Right lung (tissue), 5 donors: ENCODE results near the gene RRP1B. TPM values are rescaled to one million over a fixed set of nuclear protein-coding genes. Genes with fewer than 3 reads are reported as not detected.

Experiments
- DNase-seq, 2 donors: peaks; one replicate each; pipeline ENCODE4 v3.0.0-alpha.2; 2013
- polyA plus RNA-seq, 5 donors: library from polyadenylated mRNA; unstranded; fragments of 120-200 nt; gene quantifications; one replicate each; pipeline versions ENCODE4 v1.2.1 to v1.2.3, GENCODE V29; 2013; ENCODE audit warnings: inconsistent platforms in 1 of 5, low replicate concordance in 1 of 5; ENCODE audit not compliant: insufficient read length in 5 of 5, insufficient read depth in 1 of 5

The RRP1B gene
- polyA plus RNA-seq, 5 donors: 25.2 to 30.1 (median 27.1) TPM

GRCh38 chr21:43740497-43741156 is 81.3 kb downstream of the RRP1B start:
- DNase-seq: peak; percentile 55 to 70

GRCh38 chr21:43741423-43742096 is 82.2 kb downstream of the RRP1B start:
- DNase-seq: no peak

- DNase-seq: no peak
Observed at GRCh38 chr21:43743947-43744346, 84.6 kb downstream of the RRP1B start.

- no peak for DNase-seq
Observed at GRCh38 chr21:43744725-43745124, 85.4 kb downstream of the RRP1B start.

Other genes starting within 250 kb of the RRP1B start
- 10 to 100 TPM in 4 of 5 donors, 1 to 10 TPM in 1; 6.2 to 30.4 (median 10.7) TPM for gene SIK1, start 232.4 kb upstream of the RRP1B start, polyA plus RNA-seq
- 1 to 10 TPM; 1.1 to 1.5 (median 1.2) TPM for gene HSF2BP, start 72 bp upstream of the RRP1B start, polyA plus RNA-seq
- 10 to 100 TPM; 37.0 to 54.2 (median 39.6) TPM for gene PDXK, start 59.6 kb downstream of the RRP1B start, polyA plus RNA-seq
- 10 to 100 TPM; 32.3 to 47.1 (median 41.5) TPM for gene CSTB, start 116.7 kb downstream of the RRP1B start, polyA plus RNA-seq
- gene RRP1, start 130.0 kb downstream of the RRP1B start, polyA plus RNA-seq: 10 to 100 TPM; 21.6 to 29.6 (median 25.7) TPM
- gene AGPAT3, start 205.7 kb downstream of the RRP1B start, polyA plus RNA-seq: 10 to 100 TPM; 29.8 to 42.7 (median 36.9) TPM